K562 (cell line): ENCODE measurements around the gene RPP21. TPM values are rescaled to one million over a fixed set of nuclear protein-coding genes. Genes with fewer than 3 reads are reported as not detected.

ENCODE experiments used
- CLOCK ChIP-seq: fragments of 250-450 bp; sonication (Bioruptor Pico); IDR thresholded peaks from 2 replicates; pipeline ENCODE4 v1.4.0; 2020; ENCODE audit warnings: mild to moderate bottlenecking, moderate library complexity, borderline replicate concordance
- EHMT2 ChIP-seq: fragments of 450-650 bp; IDR thresholded peaks from 2 replicates; pipeline ENCODE4 v1.6.1; 2018; ENCODE audit warnings: antibody characterized with exemption
- HES1 ChIP-seq: fragments of 450-650 bp; IDR thresholded peaks from 2 replicates; pipeline ENCODE4 v1.6.1; 2016; ENCODE audit warnings: low read depth, mild to moderate bottlenecking, moderate library complexity
- KLF16 ChIP-seq: IDR thresholded peaks from 2 replicates; pipeline ENCODE4 v1.6.1; 2016; ENCODE audit warnings: antibody characterized with exemption
- MCM7 ChIP-seq, 2 experiments: fragments of 450-650 bp; IDR thresholded peaks; 2 replicates each; pipeline ENCODE4 v1.6.1; 2016 to 2018
- NRF1 ChIP-seq, 2 experiments: fragments of 450-650 bp; IDR thresholded peaks in 1 of 2; conservative IDR thresholded peaks in 1 of 2; 2 replicates each; pipeline ENCODE4 v1.6.1; 2014; ENCODE audit warnings: mild to moderate bottlenecking in 2 of 2
- RBFOX2 ChIP-seq: fragments of 200-400 bp; formaldehyde crosslinking; IDR thresholded peaks from 2 replicates; pipeline ENCODE4 v1.6.1; 2017; ENCODE audit warnings: low read depth, mild to moderate bottlenecking, low read length, moderate library complexity
- RREB1 ChIP-seq: fragments of 250-450 bp; sonication (Bioruptor Pico); IDR thresholded peaks from 2 replicates; pipeline ENCODE4 v1.4.0; 2020
- TCF15 ChIP-seq: fragments of 250-450 bp; sonication (Bioruptor Pico); IDR thresholded peaks from 2 replicates; pipeline ENCODE4 v1.8.0; 2022; ENCODE audit warnings: moderate library complexity, mild to moderate bottlenecking, inconsistent platforms
- TEAD1 ChIP-seq, 2 experiments: fragments of 450-650 bp in 1 of 2; sonication (generic) in 1 of 2; formaldehyde crosslinking; IDR thresholded peaks; 2 replicates each; pipeline versions ENCODE4 v1.4.0 to v1.8.0; 2020 to 2022; ENCODE audit warnings: mild to moderate bottlenecking in 2 of 2, missing genetic modification reagents in 1 of 2
- ZNF23 ChIP-seq: fragments of 250-450 bp; sonication (Bioruptor Pico); IDR thresholded peaks from 2 replicates; pipeline ENCODE4 v1.4.0; 2020; ENCODE audit warnings: mild to moderate bottlenecking
- ZNF449 ChIP-seq: fragments of 250-450 bp; sonication (Bioruptor Pico); IDR thresholded peaks from 2 replicates; pipeline ENCODE4 v1.8.0; 2022; ENCODE audit warnings: moderate library complexity, mild to moderate bottlenecking, inconsistent platforms
- ZNF717 ChIP-seq: fragments of 250-450 bp; sonication (Bioruptor Pico); IDR thresholded peaks from 2 replicates; pipeline ENCODE4 v1.5.0; 2021
- ZNF740 ChIP-seq, 3 experiments: fragments of 200-800 bp in 1 of 3; sonication (Bioruptor generic) in 1 of 3; sonication (generic) in 1 of 3; formaldehyde crosslinking in 1 of 3; IDR thresholded peaks; 2 replicates each; pipeline versions ENCODE4 v1.6.1 to v1.8.0; 2016 to 2022; ENCODE audit warnings: mild to moderate bottlenecking in 2 of 3, missing compliant biosample characterization in 2 of 3, missing genetic modification characterization in 2 of 3, missing genetic modification reagents in 1 of 3
- ZNF76 ChIP-seq: fragments of 250-450 bp; sonication (Bioruptor Pico); IDR thresholded peaks from 2 replicates; pipeline ENCODE4 v1.4.0; 2020; ENCODE audit warnings: mild to moderate bottlenecking, moderate library complexity, borderline replicate concordance
- polyA plus RNA-seq, 8 experiments: library from polyadenylated mRNA; depleted of rRNA in 4 of 8; stranded (reverse) in 5 of 8; unstranded in 3 of 8; fragments of >200 nt; fragmentation: Nextera tagmentation in 2 of 8; fragmentation: Illumina TruSeq in 1 of 8; extraction: Ambion mirVana in 2 of 8; extraction: Trizol in 1 of 8; gene quantifications; 2 replicates each; pipeline versions ENCODE4 v1.2.1 to v1.2.3, GENCODE V29; 2011 to 2014; ENCODE audit warnings: inconsistent platforms in 1 of 8, missing spikeins in 1 of 8
- total RNA-seq, 7 experiments: library from RNA; depleted of rRNA in 6 of 7; stranded (reverse); fragments of >200 nt in 6 of 7; fragmentation: Illumina TruSeq in 2 of 7; extraction: Trizol in 2 of 7; gene quantifications; 2 replicates each; pipeline versions ENCODE4 v1.2.1 to v1.2.3, GENCODE V29; 2011 to 2021; ENCODE audit warnings: low replicate concordance in 1 of 7

RPP21 gene
- total and polyA plus RNA-seq, 9 of the 15 experiments (the other 6 are each of a cell fraction or from before 2014, with no cell fraction given) = 62.1 to 362 (median 166) TPM

GRCh38 chr6:30344191-30344867 lies 627 bp upstream of the RPP21 start (continued):
- TF ChIP-seq RREB1 (no peak), NRF1 (conservative IDR thresholded peaks at IDR 0.05 in 1 of 2, IDR thresholded peaks at IDR 0.05 in 1 of 2) (0 out of 4 replicates have a peak, but pooled peaks of 1 of the 2 experiments have one; percentile 11), RBFOX2 (no peak), HES1 (no peak), CLOCK (CRISPR knock-in tag) (no peak), TEAD1 (CRISPR knock-in tag; IDR thresholded peaks at IDR 0.05) (no peak), ZNF23 (no peak), ZNF76 (CRISPR knock-in tag) (no peak), MCM7 (IDR thresholded peaks at IDR 0.05) (no peak), ZNF740 (CRISPR knock-in tag; IDR thresholded peaks at IDR 0.05) (no peak), ZNF740 (tag; IDR thresholded peaks at IDR 0.05) (no peak), ZNF717 (CRISPR knock-in tag) (no peak), ZNF449 (CRISPR knock-in tag) (0 out of 2 replicates have a peak, but pooled peaks have one; percentile 23), TCF15 (CRISPR knock-in tag) (no peak), KLF16 (no peak), EHMT2 (no peak)
